SU-DHL-6 (cell line): Measurements from ENCODE around the gene GSK3A.

Experiments
- CTCF ChIP-seq: fragments of 200-600 bp; sonication (generic); IDR thresholded peaks from one replicate; pipeline ENCODE4 v1.5.1; 2017; ENCODE audit warnings: antibody characterized with exemption, mild to moderate bottlenecking, low read length, moderate library complexity; ENCODE audit not compliant: insufficient read depth, poor library complexity, severe bottlenecking
- EZH2phosphoT487 ChIP-seq: fragments of 200-600 bp; sonication (generic), shearing (Covaris generic); conservative IDR thresholded peaks from 2 replicates; pipeline ENCODE4 v1.6.1; 2018; ENCODE audit warnings: mild to moderate bottlenecking, antibody characterized with exemption, low read length, moderate library complexity, mixed read lengths

GRCh38 chr19:42242512-42243409, at the start of gene GSK3A:
- TF ChIP-seq CTCF (no peak), EZH2phosphoT487 (no peak)
